Astrocyte (in vitro differentiated cells and primary cell): ENCODE results near the gene HYI. TPM values are rescaled to one million over a fixed set of nuclear protein-coding genes. Genes with fewer than 3 reads are reported as not detected.

Experiments used
- DNase-seq: peaks from one replicate; pipeline ENCODE4 v3.0.0-alpha.2; 2010; ENCODE audit warnings: low read depth
- FAIRE-seq: peaks from 2 replicates; lab custom pipeline; 2011; peaks lifted over from hg19 to GRCh38; lab: Jason Lieb, UNC
- H2AFZ ChIP-seq: 2 replicates; pipeline ENCODE4 v1.6.0; 2012; ENCODE audit warnings: low read depth, low read length, inconsistent platforms
- H3K27ac ChIP-seq: 2 replicates; pipeline ENCODE4 v1.5.1; 2011; ENCODE audit warnings: low read depth, low read length, inconsistent platforms
- H3K27me3 ChIP-seq: 2 replicates; pipeline ENCODE4 v1.6.0; 2011; ENCODE audit warnings: low read length, inconsistent platforms; ENCODE audit not compliant: insufficient read depth
- H3K36me3 ChIP-seq: 2 replicates; pipeline ENCODE4 v1.5.1; 2011; ENCODE audit warnings: low read length, inconsistent platforms; ENCODE audit not compliant: insufficient read depth
- H3K4me1 ChIP-seq: 2 replicates; pipeline ENCODE4 v1.5.1; 2011; ENCODE audit warnings: low read length, inconsistent platforms; ENCODE audit not compliant: insufficient read depth
- H3K4me2 ChIP-seq: 2 replicates; pipeline ENCODE4 v1.6.0; 2012; ENCODE audit warnings: low read length, inconsistent platforms
- H3K4me3 ChIP-seq: 2 replicates; pipeline ENCODE4 v1.5.1; 2011; ENCODE audit warnings: low read depth, mild to moderate bottlenecking, low read length, inconsistent platforms; ENCODE audit not compliant: insufficient read depth
- H3K79me2 ChIP-seq: 2 replicates; pipeline ENCODE4 v1.6.0; 2012; ENCODE audit warnings: mild to moderate bottlenecking, low read length, inconsistent platforms; ENCODE audit not compliant: insufficient read depth
- H3K9ac ChIP-seq: 2 replicates; pipeline ENCODE4 v1.6.0; 2012; ENCODE audit warnings: mild to moderate bottlenecking, low read length, inconsistent platforms
- H3K9me3 ChIP-seq: 2 replicates; pipeline ENCODE4 v1.5.1; 2012; ENCODE audit warnings: low read depth, mild to moderate bottlenecking, low read length, inconsistent platforms; ENCODE audit not compliant: insufficient read depth
- H4K20me1 ChIP-seq: 2 replicates; pipeline ENCODE4 v1.6.0; 2012; ENCODE audit warnings: low read length, inconsistent platforms; ENCODE audit not compliant: insufficient read depth
- H3K27ac Mint-ChIP-seq: one replicate; pipeline ENCODE4 v1.8.0; 2021; ENCODE audit warnings: mild to moderate bottlenecking, mixed read lengths; ENCODE audit not compliant: unreplicated experiment
- H3K27me3 Mint-ChIP-seq: one replicate; pipeline ENCODE4 v1.8.0; 2021; ENCODE audit warnings: low read depth, mixed read lengths; ENCODE audit not compliant: unreplicated experiment
- H3K36me3 Mint-ChIP-seq: one replicate; pipeline ENCODE4 v1.8.0; 2021; ENCODE audit warnings: low read depth, mixed read lengths; ENCODE audit not compliant: unreplicated experiment
- H3K4me1 Mint-ChIP-seq: one replicate; pipeline ENCODE4 v1.8.0; 2021; ENCODE audit warnings: low read depth, mixed read lengths; ENCODE audit not compliant: unreplicated experiment
- H3K4me3 Mint-ChIP-seq: one replicate; pipeline ENCODE4 v1.8.0; 2021; ENCODE audit warnings: mild to moderate bottlenecking, moderate library complexity, mixed read lengths; ENCODE audit not compliant: unreplicated experiment
- H3K9me3 Mint-ChIP-seq: one replicate; pipeline ENCODE4 v1.8.0; 2021; ENCODE audit warnings: mild to moderate bottlenecking, mixed read lengths; ENCODE audit not compliant: unreplicated experiment
- CTCF ChIP-seq: IDR thresholded peaks from 2 replicates; pipeline ENCODE4 v1.5.1; 2011; ENCODE audit warnings: low read depth, mild to moderate bottlenecking, inconsistent platforms, low read length, moderate library complexity; ENCODE audit not compliant: insufficient read depth
- EZH2 ChIP-seq: IDR thresholded peaks from 2 replicates; pipeline ENCODE4 v1.6.1; 2012; ENCODE audit warnings: mild to moderate bottlenecking, low read length, inconsistent platforms; ENCODE audit not compliant: insufficient read depth
- total RNA-seq: library from RNA; stranded (reverse); gene quantifications from 2 replicates; pipeline ENCODE4 v1.2.1, GENCODE V29; 2021

Gene HYI
- total RNA-seq, 1 donor from 2014 or later, result 31.0 TPM

GRCh38 chr1:43410571-43410970, 43.2 kb downstream of the HYI start:
- H3K36me3 ChIP-seq, result peaks cover 20% of the 10 kb centered on the region
- no peaks in the 10 kb centered on the region for H3K27me3 ChIP-seq
- no peak overlapping the region for H2AFZ ChIP-seq
- H3K27me3 Mint-ChIP-seq, result no peaks in the 10 kb centered on the region
- no peaks in the 10 kb centered on the region for H3K9me3 ChIP-seq
- H3K9ac ChIP-seq, result no peak overlapping the region
- no peak for TF ChIP-seq EZH2
- no peaks in the 10 kb centered on the region for H3K79me2 ChIP-seq
- no peak overlapping the region for H3K4me2 ChIP-seq
- H4K20me1 ChIP-seq, result no peaks in the 10 kb centered on the region
- no peaks in the 10 kb centered on the region for H3K4me1 ChIP-seq
- H3K27ac ChIP-seq, result no peak overlapping the region
- no peak overlapping the region for H3K27ac Mint-ChIP-seq
- H3K4me3 ChIP-seq, result no peak overlapping the region
- H3K9me3 Mint-ChIP-seq, result peaks cover 3% of the 10 kb centered on the region
- no peak overlapping the region for H3K4me3 Mint-ChIP-seq
- DNase-seq, result no peak
- FAIRE-seq, result no peak
- H3K4me1 Mint-ChIP-seq, result no peaks in the 10 kb centered on the region
- peaks cover 20% of the 10 kb centered on the region for H3K36me3 Mint-ChIP-seq

DNA sequence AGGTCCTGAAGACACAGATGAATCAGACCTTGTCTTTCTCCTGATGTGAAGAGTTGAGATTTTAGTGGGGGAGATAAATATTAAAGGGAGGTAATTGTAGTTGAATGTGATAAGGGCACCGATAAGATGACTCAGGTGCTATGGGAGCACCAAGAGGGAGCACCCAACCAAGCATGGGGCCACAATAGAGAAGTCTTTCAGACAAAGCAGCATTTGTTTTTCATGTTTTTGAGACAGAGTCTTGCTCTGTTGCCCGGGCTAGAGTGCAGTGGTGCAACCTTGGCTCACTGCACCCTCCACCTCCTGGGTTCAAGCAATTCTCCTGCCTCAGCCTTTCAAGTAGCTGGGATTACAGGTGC, 47.9 kb downstream of the HYI start:
- peaks cover 10% of the 10 kb centered on the region for H3K79me2 ChIP-seq
- H3K4me2 ChIP-seq, result no peak overlapping the region
- no peaks in the 10 kb centered on the region for H3K9me3 ChIP-seq
- H3K4me3 ChIP-seq, result no peak overlapping the region
- no peak overlapping the region for H2AFZ ChIP-seq
- H3K27ac Mint-ChIP-seq, result no peak overlapping the region
- no peak for FAIRE-seq
- H3K27me3 ChIP-seq, result no peaks in the 10 kb centered on the region
- peaks cover 36% of the 10 kb centered on the region for H3K36me3 Mint-ChIP-seq
- peaks cover 24% of the 10 kb centered on the region for H3K36me3 ChIP-seq
- H3K27me3 Mint-ChIP-seq, result no peaks in the 10 kb centered on the region
- H3K27ac ChIP-seq, result no peak overlapping the region
- H4K20me1 ChIP-seq, result peaks cover 15% of the 10 kb centered on the region
- DNase-seq, result no peak
- peaks cover 2% of the 10 kb centered on the region for H3K4me1 Mint-ChIP-seq
- H3K4me3 Mint-ChIP-seq, result no peak overlapping the region
- TF ChIP-seq EZH2, result no peak
- no peak for TF ChIP-seq CTCF
- no peaks in the 10 kb centered on the region for H3K4me1 ChIP-seq
- H3K9ac ChIP-seq, result no peak overlapping the region
- peaks cover 3% of the 10 kb centered on the region for H3K9me3 Mint-ChIP-seq

GRCh38 chr1:43405219-43405875, 48.4 kb downstream of the HYI start:
- Histone ChIP-seq H2AFZ (no peak overlapping the region), H3K9me3 (no peaks in the 10 kb centered on the region), H3K4me1 (no peaks in the 10 kb centered on the region), H3K4me3 (no peak overlapping the region), H3K36me3 (peaks cover 24% of the 10 kb centered on the region), H3K9ac (no peak overlapping the region), H3K27me3 (no peaks in the 10 kb centered on the region), H3K27ac (no peak overlapping the region), H4K20me1 (peaks cover 15% of the 10 kb centered on the region), H3K79me2 (peaks cover 11% of the 10 kb centered on the region), H3K4me2 (no peak overlapping the region)
- H3K27me3 Mint-ChIP-seq, result no peaks in the 10 kb centered on the region
- peaks cover 3% of the 10 kb centered on the region for H3K9me3 Mint-ChIP-seq
- peaks cover 2% of the 10 kb centered on the region for H3K4me1 Mint-ChIP-seq
- TF ChIP-seq EZH2 (no peak), CTCF (no peak)
- FAIRE-seq (no peak), DNase-seq (no peak)
- H3K27ac Mint-ChIP-seq, result no peak overlapping the region
- no peak overlapping the region for H3K4me3 Mint-ChIP-seq
- peaks cover 33% of the 10 kb centered on the region for H3K36me3 Mint-ChIP-seq
